ENCODE results near the gene PDPK1.

Gene PDPK1

GRCh38 chr16:2518823-2519710 lies 18.8 kb upstream of the PDPK1 start:
- H3K27ac ChIP-seq (ENCODE audit: low read length): peak overlapping the region; percentile 23
- no peaks in the 10 kb centered on the region for H3K27me3 ChIP-seq (ENCODE audit: low read depth, low read length)
- H3K9me3 ChIP-seq (ENCODE audit: control insufficient read depth in 1 of 2, low read length in 2 of 2): no peaks in the 10 kb centered on the region
- peaks cover 0 to 11% of the 10 kb centered on the region in 2 donors for H3K36me3 ChIP-seq (ENCODE audit: control insufficient read depth in 1 of 2, insufficient read depth in 2 of 2, low read length in 2 of 2)
- H3K4me3 ChIP-seq (ENCODE audit: low read depth in 1 of 2, low read length in 2 of 2): peak overlapping the region in 1 of 2 donors; percentile 77
- peaks cover 31 to 60% of the 10 kb centered on the region in 2 donors for H3K4me1 ChIP-seq (ENCODE audit: control insufficient read depth in 1 of 2, insufficient read depth in 2 of 2, low read length in 2 of 2)

- Histone ChIP-seq H3K27ac (ENCODE audit: low read length) (peak overlapping the region; percentile 23), H3K36me3 (ENCODE audit: control insufficient read depth in 1 of 2, insufficient read depth in 2 of 2, low read length in 2 of 2) (peaks cover 0 to 17% of the 10 kb centered on the region in 2 donors), H3K4me1 (ENCODE audit: control insufficient read depth in 1 of 2, insufficient read depth in 2 of 2, low read length in 2 of 2) (peaks cover 31 to 60% of the 10 kb centered on the region in 2 donors), H3K9me3 (ENCODE audit: control insufficient read depth in 1 of 2, low read length in 2 of 2) (no peaks in the 10 kb centered on the region), H3K4me3 (ENCODE audit: low read depth in 1 of 2, low read length in 2 of 2) (peak overlapping the region in 1 of 2 donors; percentile 77), H3K27me3 (ENCODE audit: low read depth, low read length) (no peaks in the 10 kb centered on the region)
Observed at GRCh38 chr16:2519711-2520080, 18.1 kb upstream of the PDPK1 start.

- Histone ChIP-seq H3K27ac (ENCODE audit: low read length) (peak within 1 kb of the TSS; percentile 23), H3K36me3 (ENCODE audit: control insufficient read depth in 1 of 2, insufficient read depth in 2 of 2, low read length in 2 of 2) (peaks cover 0 to 19% of the 10 kb centered on the region in 2 donors), H3K9me3 (ENCODE audit: control insufficient read depth in 1 of 2, low read length in 2 of 2) (no peaks in the 10 kb centered on the region), H3K4me1 (ENCODE audit: control insufficient read depth in 1 of 2, insufficient read depth in 2 of 2, low read length in 2 of 2) (peaks cover 30 to 55% of the 10 kb centered on the region in 2 donors), H3K4me3 (ENCODE audit: low read depth in 1 of 2, low read length in 2 of 2) (peak within 1 kb of the TSS; percentile 46 to 77), H3K27me3 (ENCODE audit: low read depth, low read length) (no peaks in the 10 kb centered on the region)
Observed at GRCh38 chr16:2520097-2520783, 17.6 kb upstream of the PDPK1 start, which contains the start of gene AMDHD2. TSS of gene AMDHD2 (plus strand) at chr16:2520371. CDS start at chr16:2520459, 88 bp downstream.

GRCh38 chr16:2520784-2521531 lies 16.9 kb upstream of the PDPK1 start:
- peak overlapping the region; percentile 46 to 77 for H3K4me3 ChIP-seq (ENCODE audit: low read depth in 1 of 2, low read length in 2 of 2)
- peaks cover 0 to 22% of the 10 kb centered on the region in 2 donors for H3K36me3 ChIP-seq (ENCODE audit: control insufficient read depth in 1 of 2, insufficient read depth in 2 of 2, low read length in 2 of 2)
- H3K27me3 ChIP-seq (ENCODE audit: low read depth, low read length): no peaks in the 10 kb centered on the region
- no peak overlapping the region for H3K27ac ChIP-seq (ENCODE audit: low read length)
- no peaks in the 10 kb centered on the region for H3K9me3 ChIP-seq (ENCODE audit: control insufficient read depth in 1 of 2, low read length in 2 of 2)
- peaks cover 23 to 48% of the 10 kb centered on the region in 2 donors for H3K4me1 ChIP-seq (ENCODE audit: control insufficient read depth in 1 of 2, insufficient read depth in 2 of 2, low read length in 2 of 2)

- Histone ChIP-seq H3K27ac (ENCODE audit: low read length) (no peak overlapping the region), H3K9me3 (ENCODE audit: control insufficient read depth in 1 of 2, low read length in 2 of 2) (no peaks in the 10 kb centered on the region), H3K4me1 (ENCODE audit: control insufficient read depth in 1 of 2, insufficient read depth in 2 of 2, low read length in 2 of 2) (peaks cover 6 to 20% of the 10 kb centered on the region in 2 donors), H3K36me3 (ENCODE audit: control insufficient read depth in 1 of 2, insufficient read depth in 2 of 2, low read length in 2 of 2) (peaks cover 5 to 40% of the 10 kb centered on the region in 2 donors), H3K4me3 (ENCODE audit: low read depth in 1 of 2, low read length in 2 of 2) (no peak overlapping the region), H3K27me3 (ENCODE audit: low read depth, low read length) (no peaks in the 10 kb centered on the region)
Observed at GRCh38 chr16:2523801-2524231, 14.0 kb upstream of the PDPK1 start.

- H3K36me3 ChIP-seq (ENCODE audit: control insufficient read depth in 1 of 2, insufficient read depth in 2 of 2, low read length in 2 of 2): peaks cover 6 to 45% of the 10 kb centered on the region in 2 donors
- no peak overlapping the region for H3K4me3 ChIP-seq (ENCODE audit: low read depth in 1 of 2, low read length in 2 of 2)
- peaks cover 2 to 14% of the 10 kb centered on the region in 2 donors for H3K4me1 ChIP-seq (ENCODE audit: control insufficient read depth in 1 of 2, insufficient read depth in 2 of 2, low read length in 2 of 2)
Observed at GRCh38 chr16:2524339-2524938, 13.4 kb upstream of the PDPK1 start.

GRCh38 chr16:2526135-2526534 lies 11.7 kb upstream of the PDPK1 start:
- Histone ChIP-seq H3K4me3 (ENCODE audit: low read depth in 1 of 2, low read length in 2 of 2) (no peak overlapping the region), H3K27me3 (ENCODE audit: low read depth, low read length) (no peaks in the 10 kb centered on the region), H3K27ac (ENCODE audit: low read length) (no peak overlapping the region), H3K9me3 (ENCODE audit: control insufficient read depth in 1 of 2, low read length in 2 of 2) (no peaks in the 10 kb centered on the region), H3K4me1 (ENCODE audit: control insufficient read depth in 1 of 2, insufficient read depth in 2 of 2, low read length in 2 of 2) (peaks cover 2 to 7% of the 10 kb centered on the region in 2 donors), H3K36me3 (ENCODE audit: control insufficient read depth in 1 of 2, insufficient read depth in 2 of 2, low read length in 2 of 2) (peaks cover 6 to 56% of the 10 kb centered on the region in 2 donors)

More at GRCh38 chr16:2524339-2524938, 13.4 kb upstream of the PDPK1 start:
- H3K27me3 ChIP-seq (ENCODE audit: low read depth, low read length): no peaks in the 10 kb centered on the region
- peak overlapping the region; percentile 14 for H3K27ac ChIP-seq (ENCODE audit: low read length)
- H3K9me3 ChIP-seq (ENCODE audit: control insufficient read depth in 1 of 2, low read length in 2 of 2): no peaks in the 10 kb centered on the region

GRCh38 chr16:2527071-2527783 lies 10.6 kb upstream of the PDPK1 start:
- Histone ChIP-seq H3K36me3 (ENCODE audit: control insufficient read depth in 1 of 2, insufficient read depth in 2 of 2, low read length in 2 of 2) (peaks cover 6 to 56% of the 10 kb centered on the region in 2 donors), H3K4me1 (ENCODE audit: control insufficient read depth in 1 of 2, insufficient read depth in 2 of 2, low read length in 2 of 2) (peaks cover 0 to 6% of the 10 kb centered on the region in 2 donors), H3K4me3 (ENCODE audit: low read depth in 1 of 2, low read length in 2 of 2) (no peak overlapping the region), H3K27me3 (ENCODE audit: low read depth, low read length) (no peaks in the 10 kb centered on the region), H3K27ac (ENCODE audit: low read length) (no peak overlapping the region), H3K9me3 (ENCODE audit: control insufficient read depth in 1 of 2, low read length in 2 of 2) (no peaks in the 10 kb centered on the region)

GRCh38 chr16:2527784-2528100 lies 10.1 kb upstream of the PDPK1 start:
- Histone ChIP-seq H3K9me3 (ENCODE audit: control insufficient read depth in 1 of 2, low read length in 2 of 2) (no peaks in the 10 kb centered on the region), H3K4me3 (ENCODE audit: low read depth in 1 of 2, low read length in 2 of 2) (no peak overlapping the region), H3K27me3 (ENCODE audit: low read depth, low read length) (no peaks in the 10 kb centered on the region), H3K27ac (ENCODE audit: low read length) (no peak overlapping the region), H3K4me1 (ENCODE audit: control insufficient read depth in 1 of 2, insufficient read depth in 2 of 2, low read length in 2 of 2) (peaks cover 0 to 10% of the 10 kb centered on the region in 2 donors), H3K36me3 (ENCODE audit: control insufficient read depth in 1 of 2, insufficient read depth in 2 of 2, low read length in 2 of 2) (peaks cover 6 to 56% of the 10 kb centered on the region in 2 donors)
